Endothelial cell of umbilical vein (primary cell): ENCODE measurements around the gene ATXN7L2. TPM values are rescaled to one million over a fixed set of nuclear protein-coding genes. Genes with fewer than 3 reads are reported as not detected.

ENCODE experiments used
- BruUV-seq: library from RNA; stranded (reverse); fragments of 400-500 nt; replicated peaks from 2 replicates; lab custom pipeline; 2021; lab: Mats Ljungman, UMichigan
- CTCF ChIA-PET: fragments of 300-600, 350-600 bp; sonication (Branson Sonifier 250); formaldehyde crosslinking; loops from one replicate; lab custom pipeline; 2021; ENCODE audit warnings: antibody characterized with exemption, inconsistent platforms; lab: Charles Lee
- POLR2A ChIA-PET: fragments of 300-600, 350-600 bp; sonication (Branson Sonifier 250); formaldehyde crosslinking; loops from one replicate; lab custom pipeline; 2021; ENCODE audit warnings: antibody characterized with exemption, inconsistent platforms; lab: Charles Lee
- DNase-seq: peaks from one replicate; pipeline ENCODE4 v3.0.0-alpha.2; 2011; ENCODE audit warnings: low read depth, low spot score
- FAIRE-seq: peaks from 2 replicates; lab custom pipeline; 2011; peaks lifted over from hg19 to GRCh38; lab: Jason Lieb, UNC
- H2AFZ ChIP-seq: 2 replicates; pipeline ENCODE4 v1.6.0; 2012; ENCODE audit warnings: low read depth, low read length, control low read depth, inconsistent platforms
- H3K27ac ChIP-seq: 2 replicates; pipeline ENCODE4 v1.5.1; 2011; ENCODE audit warnings: low read depth, mild to moderate bottlenecking, control low read depth, low read length, moderate library complexity; ENCODE audit not compliant: insufficient read depth
- H3K27me3 ChIP-seq, 2 experiments: 2 replicates each; pipeline versions ENCODE4 v1.6.0 to v1.6.1; 2011; ENCODE audit warnings: low read length in 2 of 2, mixed read lengths in 1 of 2; ENCODE audit not compliant: control insufficient read depth in 2 of 2, insufficient read depth in 2 of 2
- H3K36me3 ChIP-seq, 2 experiments: 2 replicates in 1 of 2; 3 replicates in 1 of 2; pipeline ENCODE4 v1.5.1; 2011; ENCODE audit warnings: low read length in 2 of 2, mild to moderate bottlenecking in 1 of 2, moderate library complexity in 1 of 2; ENCODE audit not compliant: control insufficient read depth in 2 of 2, insufficient read depth in 2 of 2; ENCODE audit errors: extremely low read depth in 1 of 2
- H3K4me1 ChIP-seq: 3 replicates; pipeline ENCODE4 v1.5.1; 2011; ENCODE audit warnings: mild to moderate bottlenecking, low read length; ENCODE audit not compliant: control insufficient read depth, insufficient read depth; ENCODE audit errors: extremely low read depth
- H3K4me2 ChIP-seq: 2 replicates; pipeline ENCODE4 v1.6.1; 2011; ENCODE audit warnings: low read length, control low read depth, mixed read lengths; ENCODE audit not compliant: insufficient read depth
- H3K4me3 ChIP-seq, 3 experiments: fragments of 200-600 bp in 1 of 3; sonication (generic), shearing (Covaris generic) in 1 of 3; replicated peaks in 1 of 3; 2 replicates each; pipeline ENCODE4 v1.5.1; 2011 to 2016; ENCODE audit warnings: control low read depth in 3 of 3, low read length in 3 of 3, mild to moderate bottlenecking in 2 of 3, inconsistent platforms in 1 of 3, low read depth in 1 of 3, moderate library complexity in 1 of 3; ENCODE audit not compliant: insufficient read depth in 1 of 3
- H3K79me2 ChIP-seq: 2 replicates; pipeline ENCODE4 v1.6.0; 2012; ENCODE audit warnings: low read length, inconsistent platforms; ENCODE audit not compliant: control insufficient read depth, insufficient read depth
- H3K9ac ChIP-seq: replicated peaks from 2 replicates; pipeline ENCODE3; 2011; ENCODE audit warnings: low read length, control low read depth; ENCODE audit not compliant: insufficient read depth; ENCODE audit errors: extremely low read depth
- H3K9me1 ChIP-seq: replicated peaks from 3 replicates; pipeline ENCODE4 v1.6.0; 2011; ENCODE audit warnings: mild to moderate bottlenecking, low read length; ENCODE audit not compliant: control insufficient read depth, insufficient read depth; ENCODE audit errors: extremely low read depth
- H3K9me3 ChIP-seq: replicated peaks from 2 replicates; pipeline ENCODE4 v1.5.1; 2012; ENCODE audit warnings: low read length, inconsistent platforms; ENCODE audit not compliant: control insufficient read depth, insufficient read depth
- H4K20me1 ChIP-seq: replicated peaks from 2 replicates; pipeline ENCODE3; 2011; ENCODE audit warnings: mild to moderate bottlenecking, low read length; ENCODE audit not compliant: control insufficient read depth, insufficient read depth; ENCODE audit errors: extremely low read depth
- CTCF ChIP-seq, 2 donors: IDR thresholded peaks; 1 replicate in 1 of 2; 2 replicates in 1 of 2; pipeline ENCODE4 v1.5.1; 2011; ENCODE audit warnings: low read length in 2 of 2, mild to moderate bottlenecking in 2 of 2, moderate library complexity in 2 of 2, control low read depth in 1 of 2, inconsistent platforms in 1 of 2, low read depth in 1 of 2; ENCODE audit not compliant: insufficient read depth in 1 of 2; ENCODE audit errors: extremely low read depth in 1 of 2
- EZH2 ChIP-seq: IDR thresholded peaks from 2 replicates; pipeline ENCODE4 v1.6.1; 2012; ENCODE audit warnings: borderline replicate concordance, low read depth, mild to moderate bottlenecking, moderate library complexity, low read length, inconsistent platforms; ENCODE audit not compliant: severe bottlenecking
- FOS ChIP-seq: IDR thresholded peaks from 2 replicates; pipeline ENCODE4 v1.6.1; 2011; ENCODE audit warnings: mild to moderate bottlenecking, low read length, moderate library complexity, borderline replicate concordance; ENCODE audit not compliant: insufficient read depth
- GATA2 ChIP-seq: IDR thresholded peaks from 2 replicates; pipeline ENCODE4 v1.7.0; 2011; ENCODE audit warnings: low read depth, mild to moderate bottlenecking, moderate library complexity, mixed read lengths, low read length; ENCODE audit not compliant: insufficient read length, insufficient read depth
- JUN ChIP-seq: IDR thresholded peaks from 2 replicates; pipeline ENCODE4 v1.6.1; 2011; ENCODE audit warnings: borderline replicate concordance, low read depth; ENCODE audit not compliant: insufficient read length, insufficient read depth
- MAX ChIP-seq: IDR thresholded peaks from 2 replicates; pipeline ENCODE4 v1.6.1; 2011; ENCODE audit not compliant: insufficient read depth, insufficient read length
- MYC ChIP-seq: IDR thresholded peaks from one replicate; pipeline ENCODE4 v1.6.1; 2011; ENCODE audit warnings: mild to moderate bottlenecking, low read depth, low read length
- POLR2A ChIP-seq: IDR thresholded peaks from 2 replicates; pipeline ENCODE4 v1.6.1; 2012; ENCODE audit warnings: low read depth, mild to moderate bottlenecking, control low read depth, low read length
- POLR2AphosphoS5 ChIP-seq: IDR thresholded peaks from 2 replicates; pipeline ENCODE4 v1.6.1; 2012; ENCODE audit warnings: low read depth, mild to moderate bottlenecking, control low read depth, low read length, moderate library complexity; ENCODE audit not compliant: insufficient read depth
- dilution Hi-C: fragments of 300-500 bp; cut with MboI; formaldehyde crosslinking; loops from one replicate; pipeline ENCODE4 v1.15.0; 2019; ENCODE audit warnings: low sequenced_read_pairs; ENCODE audit not compliant: extremely low pct_ligation_motif_present
- intact Hi-C: fragments of 100-400 bp; cut with micrococcal nuclease; formaldehyde crosslinking; loops from one replicate; pipeline ENCODE4 v1.10.0; 2022
- polyA plus RNA-seq, 4 experiments: library from polyadenylated mRNA; depleted of rRNA in 3 of 4; stranded (reverse) in 3 of 4; unstranded in 1 of 4; fragments of >200 nt; gene quantifications; 2 replicates each; pipeline versions ENCODE4 v1.2.1 to v1.2.3, GENCODE V29; 2011 to 2012; ENCODE audit warnings: missing spikeins in 1 of 4
- total RNA-seq: library from RNA; stranded (reverse); gene quantifications from 2 replicates; pipeline ENCODE4 v1.2.3, GENCODE V29; 2021

The ATXN7L2 gene
- total and polyA plus RNA-seq, 2 donors (not counting 3 experiments of a cell fraction or from before 2014, with no cell fraction given), result 4.4 to 4.9 TPM

GRCh38 chr1:109532365-109533136, 48.8 kb downstream of the ATXN7L2 start:
- Histone ChIP-seq H3K9me3 (no peaks in the 10 kb centered on the region), H3K4me3 (no peak overlapping the region), H3K9ac (no peak overlapping the region), H3K9me1 (no peaks in the 10 kb centered on the region), H3K27ac (no peak overlapping the region), H2AFZ (peak overlapping the region; percentile 63), H3K27me3 (peaks cover under 1 to 4% of the 10 kb centered on the region in 2 experiments), H3K4me2 (no peak overlapping the region), H3K4me1 (peaks cover 4% of the 10 kb centered on the region), H3K79me2 (no peaks in the 10 kb centered on the region), H3K36me3 (no peaks in the 10 kb centered on the region), H4K20me1 (no peaks in the 10 kb centered on the region)
- ChIA-PET POLR2A (interaction anchor here (0.6 to 1.3 kb wide), 3 partner anchors 14 to 107 kb away, joined by 3 to 4 read pairs (median 3); partner anchors contain the start of gene PSMA5), CTCF (interaction anchor here (0.5 to 18.7 kb wide), 52 partner anchors 9 to 889 kb away, joined by 3 to 955 read pairs (median 6); partner anchors contain the start of genes AHCYL1, AMIGO1, ATXN7L2 and CYB561D1)
- TF ChIP-seq POLR2A, result no peak
- TF ChIP-seq CTCF (IDR thresholded peaks at IDR 0.05; ENCODE audit: extremely low read depth in 1 of 2, insufficient read depth in 1 of 2, low read depth in 1 of 2, low read length in 2 of 2), result peak; percentile 86 to 97
- DNase-seq, result peak; percentile 67
- BruUV-seq, result no TSS peak
- FAIRE-seq, result peak; percentile 89
- intact Hi-C loops (loop anchor here (1.0 to 2.0 kb wide), 3 partner anchors 34 to 42 kb away; partner anchors contain the start of gene CYB561D1), dilution Hi-C loops (no loop called here)

GRCh38 chr1:109534307-109534858, 50.7 kb downstream of the ATXN7L2 start:
- DNase-seq (no peak), FAIRE-seq (no peak)
- H3K9me1 ChIP-seq, result no peaks in the 10 kb centered on the region
- TF ChIP-seq POLR2AphosphoS5 (no peak), EZH2 (no peak), MYC (no peak), POLR2A (no peak), FOS (no peak), CTCF (IDR thresholded peaks at IDR 0.05; ENCODE audit: extremely low read depth in 1 of 2, insufficient read depth in 1 of 2, low read depth in 1 of 2, low read length in 2 of 2) (no peak), JUN (no peak), MAX (no peak), GATA2 (no peak)
- H3K4me3 ChIP-seq, result no peak overlapping the region
- H3K79me2 ChIP-seq, result no peaks in the 10 kb centered on the region
- H3K27me3 ChIP-seq, result no peaks in the 10 kb centered on the region
- no peak overlapping the region for H3K9ac ChIP-seq
- H4K20me1 ChIP-seq, result no peaks in the 10 kb centered on the region
- dilution Hi-C loops, result no loop called here
- no peak overlapping the region for H3K4me2 ChIP-seq
- H3K27ac ChIP-seq, result no peak overlapping the region
- H2AFZ ChIP-seq, result no peak overlapping the region
- POLR2A ChIA-PET, result no interaction called here
- peaks cover 4% of the 10 kb centered on the region for H3K4me1 ChIP-seq
- H3K9me3 ChIP-seq, result no peaks in the 10 kb centered on the region
- intact Hi-C loops, result no loop called here
- H3K36me3 ChIP-seq, result no peaks in the 10 kb centered on the region
- CTCF ChIA-PET, result interaction anchor here (1.0 to 18.7 kb wide), 5 partner anchors 35 to 258 kb away, joined by 3 to 955 read pairs (median 16); partner anchors contain the start of genes AMIGO1 and CYB561D1
- BruUV-seq, result no TSS peak
